ENCODE measurements around the gene DIPK2A. TPM values are rescaled to one million over a fixed set of nuclear protein-coding genes. Genes with fewer than 3 reads are reported as not detected.

The DIPK2A gene
- total and polyA plus RNA-seq, 2 of the 4 experiments (the other 2 are of a cell fraction) = 9.3 to 14.0 TPM

DNA sequence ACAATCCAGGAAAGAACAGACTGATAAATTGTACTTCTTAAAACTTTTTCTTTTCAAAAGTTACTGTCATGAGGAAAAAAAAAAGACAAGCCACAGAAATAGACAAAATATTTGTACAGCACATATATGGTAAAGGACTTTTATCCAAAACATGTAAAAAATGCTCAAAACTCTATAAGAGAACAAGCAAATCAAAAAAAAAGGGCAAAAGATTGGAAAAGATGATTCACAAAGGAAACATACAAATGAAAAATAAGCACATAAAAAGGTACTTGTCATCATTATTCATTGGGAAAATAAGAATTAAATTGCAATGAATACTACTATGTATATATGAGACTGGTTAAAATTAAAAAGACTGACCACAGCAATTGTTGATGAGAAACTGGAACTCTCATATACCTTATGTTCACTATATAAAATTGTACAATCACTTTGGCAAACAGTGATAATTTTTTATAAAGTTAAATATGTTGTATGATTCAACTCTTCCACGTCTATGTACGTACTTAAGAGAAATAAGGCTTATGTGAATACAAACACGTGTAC is 39.7 kb downstream of the DIPK2A start:
- H2BK5ac ChIP-seq (ENCODE audit: low read depth, low read length, poor library complexity, severe bottlenecking) = no peak overlapping the region
- no TSS peak for BruUV-seq (replicated peaks)
- no peaks in the 10 kb centered on the region for H3K9me3 ChIP-seq (ENCODE audit: control insufficient read depth, insufficient read depth, low read length)
- CTCF ChIA-PET = no interaction called here
- no peak overlapping the region for H3K56ac ChIP-seq (ENCODE audit: extremely low read depth, insufficient read depth, low read length)
- no peak overlapping the region for H4K8ac ChIP-seq (ENCODE audit: low read depth in 2 of 2, low read length in 2 of 2)
- peaks cover 2% of the 10 kb centered on the region; the same call in 1 of the 2 replicates for H3K4me1 ChIP-seq (ENCODE audit: control insufficient read depth, insufficient read depth, low read length)
- H4K5ac ChIP-seq (ENCODE audit: low read depth, low read length) = no peak overlapping the region
- POLR2A ChIA-PET (ENCODE audit: unreplicated experiment) = no interaction called here
- no peak overlapping the region for H2AFZ ChIP-seq (replicated peaks; ENCODE audit: low read length, poor library complexity)
- no peaks in the 10 kb centered on the region for H4K20me1 ChIP-seq (ENCODE audit: insufficient read depth, low read length)
- no peak overlapping the region for H4K91ac ChIP-seq (ENCODE audit: insufficient read depth, low read depth, low read length)
- DNase-seq = peak; percentile 13
- no peak overlapping the region for H2BK20ac ChIP-seq (ENCODE audit: low read depth, low read length)
- H3K4ac ChIP-seq (ENCODE audit: low read depth, low read length) = no peak overlapping the region
- in situ Hi-C loops (cut with MboI; ENCODE audit: low sequenced_read_pairs) = no loop called here
- no peak overlapping the region for H3K4me3 ChIP-seq (ENCODE audit: insufficient read depth, low read depth, low read length)
- H3K79me1 ChIP-seq (ENCODE audit: low read depth in 1 of 2, low read length in 2 of 2) = no peaks in the 10 kb centered on the region
- H2BK15ac ChIP-seq (ENCODE audit: low read depth, low read length) = no peak overlapping the region
- no peak overlapping the region for H3K27ac ChIP-seq (ENCODE audit: insufficient read depth, low read length)
- no peak overlapping the region for H3K23ac ChIP-seq (ENCODE audit: low read depth, low read length)
- no peak overlapping the region for H3K9ac ChIP-seq (ENCODE audit: low read depth, low read length)
- no peak overlapping the region for H3K14ac ChIP-seq (replicated peaks; ENCODE audit: low read depth, low read length)
- H3K27me3 ChIP-seq (ENCODE audit: control insufficient read depth, insufficient read depth, low read length) = no peaks in the 10 kb centered on the region
- H2AK9ac ChIP-seq (replicated peaks; ENCODE audit: low read depth, low read length, poor library complexity) = no peak overlapping the region
- intact Hi-C loops (cut with micrococcal nuclease) = no loop called here
- no peak overlapping the region for H2AK5ac ChIP-seq (ENCODE audit: low read depth, low read length)
- dilution Hi-C loops (cut with HindIII; ENCODE audit: low sequenced_read_pairs, unreplicated experiment) = no loop called here
- no peak for ATAC-seq (ENCODE audit: low read depth)
- H3K9me1 ChIP-seq (ENCODE audit: insufficient read depth, low read length) = no peaks in the 10 kb centered on the region
- H2BK120ac ChIP-seq (ENCODE audit: low read depth, low read length) = no peak overlapping the region
- no peak overlapping the region for H3K4me2 ChIP-seq (ENCODE audit: low read depth, low read length)
- H3K36me3 ChIP-seq (ENCODE audit: control insufficient read depth, insufficient read depth, low read length) = no peaks in the 10 kb centered on the region
- WGBS, 2 experiments (ENCODE audit: extremely low coverage in 2 of 2, insufficient read length in 1 of 2) = no CpG with 5 or more reads among the region's 3 CpGs
- H3K18ac ChIP-seq (ENCODE audit: low read depth, low read length) = no peak overlapping the region
- TF ChIP-seq RAD21 (IDR thresholded peaks at IDR 0.05; ENCODE audit: low read length) = no peak
- TF ChIP-seq MAFK (IDR thresholded peaks at IDR 0.05; ENCODE audit: low read depth, low read length) = peak; percentile 7; the same call in 1 of the 2 replicates

Measured in IMR-90 (cell line).